ENCODE data around the gene WASF2.
"Not testable (repeated sequence)": the region's sequence is repeated elsewhere in the genome, so short reads cannot be mapped to it uniquely, and the experiment has no call there.

The WASF2 gene

GRCh38 chr1:27447399-27447798 is 42.6 kb downstream of the WASF2 start:
- FAIRE-seq, result no peak

DNA sequence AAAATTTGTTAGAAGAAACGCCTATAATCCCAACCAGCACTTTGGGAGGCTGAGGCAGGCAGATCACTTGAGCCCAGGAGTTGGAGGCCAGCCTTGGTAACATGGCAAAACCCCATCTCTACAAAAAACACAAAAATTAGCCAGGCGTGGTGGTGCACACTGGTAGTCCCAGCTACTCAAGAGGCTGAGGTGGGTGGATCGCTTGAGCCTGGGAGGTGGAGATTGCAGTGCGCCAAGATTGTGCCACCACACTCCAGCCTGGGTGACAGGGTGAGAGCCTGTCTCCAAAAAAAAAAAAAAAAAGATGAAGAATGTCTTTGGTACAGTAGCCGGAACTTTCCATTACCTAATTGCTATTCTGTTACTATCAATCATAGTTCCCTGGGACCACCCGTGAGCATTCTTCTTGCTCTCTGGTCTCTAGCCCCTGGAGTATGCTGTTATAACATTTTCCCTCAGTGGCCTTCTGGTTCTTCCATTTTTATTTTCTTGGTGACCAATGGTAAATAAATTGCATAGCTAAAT is 43.4 kb downstream of the WASF2 start:
- FAIRE-seq, result no peak

- FAIRE-seq, result no peak
These were observed 44.6 kb downstream of the WASF2 start for GRCh38 chr1:27445177-27445936.

GRCh38 chr1:27444632-27445031 is 45.3 kb downstream of the WASF2 start:
- FAIRE-seq, result no peak

- no peak for FAIRE-seq
These were observed 50.8 kb downstream of the WASF2 start for GRCh38 chr1:27439150-27439549.

DNA sequence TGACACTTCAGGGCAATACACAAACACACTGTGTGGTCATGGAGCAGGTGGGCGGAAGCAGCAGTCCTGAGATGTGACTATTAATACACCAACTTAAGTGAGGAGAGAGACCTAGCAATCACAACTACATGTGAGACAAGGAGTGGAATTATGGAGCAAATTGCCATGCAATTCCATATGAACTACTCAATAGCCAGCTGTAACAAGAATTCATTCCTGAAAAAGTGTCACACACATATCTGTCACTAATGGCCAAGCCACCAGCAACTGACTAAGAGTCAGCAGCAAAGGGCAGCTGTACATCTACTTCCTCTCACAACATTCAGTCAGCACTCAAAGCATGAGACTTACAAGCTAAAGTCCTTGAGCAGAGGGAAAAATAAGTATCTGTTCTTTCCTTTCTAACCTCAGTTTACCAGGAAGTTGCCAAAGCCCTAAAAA is 51.3 kb downstream of the WASF2 start:
- no peak for FAIRE-seq

GRCh38 chr1:27436204-27437159 is 53.5 kb downstream of the WASF2 start:
- FAIRE-seq, result no peak

DNA sequence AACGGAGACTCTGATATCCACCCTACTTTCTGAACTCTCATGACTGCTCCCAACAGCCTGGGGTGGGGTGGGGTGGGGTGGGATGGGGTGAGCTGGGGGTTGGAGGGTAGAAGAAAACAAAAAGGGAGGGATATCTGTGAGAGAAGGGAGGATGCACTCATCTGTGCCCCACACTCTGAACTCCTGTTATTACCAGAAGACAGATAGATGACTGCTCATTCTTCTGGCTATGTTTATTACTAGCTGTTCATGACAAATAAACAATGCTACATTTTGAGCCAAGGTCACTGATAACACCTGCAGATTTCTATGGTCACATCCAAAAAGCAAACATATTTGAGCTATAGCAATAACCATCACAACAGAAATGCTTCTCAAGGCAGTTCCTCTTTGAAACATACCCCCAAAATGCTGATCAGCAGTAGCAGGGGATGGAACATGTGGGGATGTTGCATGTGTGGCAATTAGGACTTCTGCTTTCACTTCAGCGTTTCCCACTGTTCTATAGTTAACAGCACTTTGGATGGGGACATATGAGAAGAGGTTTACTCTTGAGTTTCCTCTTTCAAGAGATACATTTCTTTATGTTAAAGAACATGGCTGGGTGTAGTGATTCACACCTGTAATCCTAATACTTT is 54.3 kb downstream of the WASF2 start:
- no peak for FAIRE-seq

GRCh38 chr1:27433706-27434105 is 56.3 kb downstream of the WASF2 start:
- FAIRE-seq, result no peak

- not testable (repeated sequence) for FAIRE-seq
These were observed 57.2 kb downstream of the WASF2 start for GRCh38 chr1:27432725-27433124.

- no peak for FAIRE-seq
These were observed 58.4 kb downstream of the WASF2 start for GRCh38 chr1:27431601-27431940.

DNA sequence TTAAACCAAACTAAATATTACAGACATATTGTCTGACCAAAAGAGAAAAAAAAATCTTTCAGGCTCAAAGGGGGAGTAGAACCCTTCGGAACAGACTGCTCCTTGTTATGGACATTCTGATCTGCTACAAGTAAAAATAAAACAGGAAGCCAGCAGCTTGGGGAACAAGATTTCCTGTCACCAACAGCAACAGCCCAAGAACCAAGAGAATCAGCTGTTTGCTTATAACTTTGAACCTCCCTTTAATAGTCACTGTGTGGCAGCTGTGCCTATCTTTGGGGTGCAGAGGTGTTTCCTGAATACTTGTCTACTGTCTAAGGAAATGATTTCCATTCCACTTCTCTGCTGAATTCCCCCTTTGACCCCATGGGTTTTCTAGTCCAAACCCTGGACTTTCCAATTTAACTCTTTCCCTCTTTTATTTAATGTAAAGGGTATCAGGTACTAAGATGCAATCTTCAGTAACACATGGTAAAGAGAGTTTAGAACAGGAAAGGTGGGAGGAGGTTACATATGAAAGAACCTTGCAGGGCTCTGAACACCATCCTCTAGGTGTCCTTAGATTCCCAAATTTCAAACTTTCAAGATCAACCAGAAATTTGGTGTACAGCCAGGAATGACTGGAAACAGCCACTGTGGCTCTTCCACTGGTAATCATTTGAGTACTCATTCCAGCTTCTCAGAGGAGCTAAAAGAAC is 58.9 kb downstream of the WASF2 start:
- no peak for FAIRE-seq

- FAIRE-seq, result no peak
These were observed 60.9 kb downstream of the WASF2 start for GRCh38 chr1:27429029-27429425.

- FAIRE-seq, result no peak
These were observed 61.5 kb downstream of the WASF2 start for GRCh38 chr1:27428316-27429028.

DNA sequence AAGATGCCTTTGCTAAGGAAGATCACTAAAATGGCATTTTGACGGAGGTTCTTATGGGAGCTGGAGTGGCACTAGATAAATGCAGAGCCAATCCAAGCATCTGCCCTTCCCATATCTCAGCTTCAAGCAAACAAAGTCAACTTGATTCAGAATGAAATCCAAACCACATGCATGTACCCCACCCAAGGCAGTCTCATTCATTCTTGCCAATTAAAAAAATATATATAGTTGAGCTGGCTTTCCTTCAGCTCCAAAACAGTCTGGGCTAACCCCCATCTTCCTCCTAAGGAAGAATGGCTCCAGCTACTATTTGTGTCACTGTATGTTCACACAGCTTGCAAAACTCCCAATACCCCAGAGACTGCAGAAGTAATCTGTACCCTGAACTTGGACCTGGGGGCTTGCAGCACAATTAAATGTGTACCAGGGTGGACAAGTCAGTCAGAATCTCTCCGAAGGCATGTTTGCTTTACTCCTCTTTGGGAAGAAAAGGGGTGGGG is 62.1 kb downstream of the WASF2 start:
- no peak for FAIRE-seq

DNA sequence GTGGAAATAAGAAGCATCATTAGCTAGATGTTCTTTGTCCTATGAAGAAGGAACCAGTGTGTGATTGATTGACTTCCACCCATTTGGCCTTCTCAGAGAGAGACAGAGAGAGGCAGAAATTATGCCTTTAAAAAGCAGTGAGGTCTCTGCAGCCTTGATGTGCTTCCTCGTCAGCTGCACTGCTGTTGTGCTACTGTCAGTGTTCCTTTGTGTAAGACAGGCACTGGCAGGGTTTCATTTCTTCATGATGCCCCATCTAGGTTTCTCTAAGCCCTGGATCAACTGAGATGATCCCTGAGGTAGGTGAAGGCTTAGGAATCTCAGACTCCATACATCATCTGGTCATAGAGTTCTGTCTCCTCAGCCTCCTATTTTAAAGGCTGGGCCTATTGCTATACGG is 62.6 kb downstream of the WASF2 start:
- FAIRE-seq, result no peak

- no peak for FAIRE-seq
These were observed 66.3 kb downstream of the WASF2 start for GRCh38 chr1:27423709-27424108.

- FAIRE-seq, result no peak
These were observed 71.4 kb downstream of the WASF2 start for GRCh38 chr1:27418326-27419185.

DNA sequence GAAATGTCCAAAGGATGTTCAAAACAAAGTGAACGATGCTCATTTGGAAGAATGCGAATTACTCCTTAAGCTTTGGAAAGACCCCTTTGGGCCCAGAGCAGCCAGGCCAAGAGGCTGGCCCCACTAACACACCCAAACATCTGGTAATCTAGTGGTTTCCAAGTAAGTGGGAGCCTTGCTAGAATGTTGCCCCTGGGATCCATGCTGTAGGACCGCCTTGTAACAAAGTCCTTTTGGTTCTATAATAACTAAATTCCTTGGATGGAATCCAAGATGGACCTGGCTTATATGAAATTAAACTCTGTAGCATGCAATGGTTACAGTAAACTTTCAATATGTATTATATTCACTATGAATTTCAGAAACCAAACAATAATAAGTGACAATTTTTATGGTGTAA is 72.3 kb downstream of the WASF2 start:
- FAIRE-seq, result no peak

GRCh38 chr1:27416387-27417111 is 73.4 kb downstream of the WASF2 start:
- FAIRE-seq, result no peak
